HG03571 (cell line): Measurements from ENCODE around the gene USP24.
A peak's percentile ranks its signal among the peaks of the same experiment; 100 is the strongest.

ENCODE experiments used
- ATAC-seq: cut with Tn5 transposase; IDR thresholded peaks from one replicate; pipeline ENCODE4 v1.9.1; 2021; ENCODE audit not compliant: unreplicated experiment

Gene USP24, protein sequence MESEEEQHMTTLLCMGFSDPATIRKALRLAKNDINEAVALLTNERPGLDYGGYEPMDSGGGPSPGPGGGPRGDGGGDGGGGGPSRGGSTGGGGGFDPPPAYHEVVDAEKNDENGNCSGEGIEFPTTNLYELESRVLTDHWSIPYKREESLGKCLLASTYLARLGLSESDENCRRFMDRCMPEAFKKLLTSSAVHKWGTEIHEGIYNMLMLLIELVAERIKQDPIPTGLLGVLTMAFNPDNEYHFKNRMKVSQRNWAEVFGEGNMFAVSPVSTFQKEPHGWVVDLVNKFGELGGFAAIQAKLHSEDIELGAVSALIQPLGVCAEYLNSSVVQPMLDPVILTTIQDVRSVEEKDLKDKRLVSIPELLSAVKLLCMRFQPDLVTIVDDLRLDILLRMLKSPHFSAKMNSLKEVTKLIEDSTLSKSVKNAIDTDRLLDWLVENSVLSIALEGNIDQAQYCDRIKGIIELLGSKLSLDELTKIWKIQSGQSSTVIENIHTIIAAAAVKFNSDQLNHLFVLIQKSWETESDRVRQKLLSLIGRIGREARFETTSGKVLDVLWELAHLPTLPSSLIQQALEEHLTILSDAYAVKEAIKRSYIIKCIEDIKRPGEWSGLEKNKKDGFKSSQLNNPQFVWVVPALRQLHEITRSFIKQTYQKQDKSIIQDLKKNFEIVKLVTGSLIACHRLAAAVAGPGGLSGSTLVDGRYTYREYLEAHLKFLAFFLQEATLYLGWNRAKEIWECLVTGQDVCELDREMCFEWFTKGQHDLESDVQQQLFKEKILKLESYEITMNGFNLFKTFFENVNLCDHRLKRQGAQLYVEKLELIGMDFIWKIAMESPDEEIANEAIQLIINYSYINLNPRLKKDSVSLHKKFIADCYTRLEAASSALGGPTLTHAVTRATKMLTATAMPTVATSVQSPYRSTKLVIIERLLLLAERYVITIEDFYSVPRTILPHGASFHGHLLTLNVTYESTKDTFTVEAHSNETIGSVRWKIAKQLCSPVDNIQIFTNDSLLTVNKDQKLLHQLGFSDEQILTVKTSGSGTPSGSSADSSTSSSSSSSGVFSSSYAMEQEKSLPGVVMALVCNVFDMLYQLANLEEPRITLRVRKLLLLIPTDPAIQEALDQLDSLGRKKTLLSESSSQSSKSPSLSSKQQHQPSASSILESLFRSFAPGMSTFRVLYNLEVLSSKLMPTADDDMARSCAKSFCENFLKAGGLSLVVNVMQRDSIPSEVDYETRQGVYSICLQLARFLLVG (N-terminal part only)

DNA sequence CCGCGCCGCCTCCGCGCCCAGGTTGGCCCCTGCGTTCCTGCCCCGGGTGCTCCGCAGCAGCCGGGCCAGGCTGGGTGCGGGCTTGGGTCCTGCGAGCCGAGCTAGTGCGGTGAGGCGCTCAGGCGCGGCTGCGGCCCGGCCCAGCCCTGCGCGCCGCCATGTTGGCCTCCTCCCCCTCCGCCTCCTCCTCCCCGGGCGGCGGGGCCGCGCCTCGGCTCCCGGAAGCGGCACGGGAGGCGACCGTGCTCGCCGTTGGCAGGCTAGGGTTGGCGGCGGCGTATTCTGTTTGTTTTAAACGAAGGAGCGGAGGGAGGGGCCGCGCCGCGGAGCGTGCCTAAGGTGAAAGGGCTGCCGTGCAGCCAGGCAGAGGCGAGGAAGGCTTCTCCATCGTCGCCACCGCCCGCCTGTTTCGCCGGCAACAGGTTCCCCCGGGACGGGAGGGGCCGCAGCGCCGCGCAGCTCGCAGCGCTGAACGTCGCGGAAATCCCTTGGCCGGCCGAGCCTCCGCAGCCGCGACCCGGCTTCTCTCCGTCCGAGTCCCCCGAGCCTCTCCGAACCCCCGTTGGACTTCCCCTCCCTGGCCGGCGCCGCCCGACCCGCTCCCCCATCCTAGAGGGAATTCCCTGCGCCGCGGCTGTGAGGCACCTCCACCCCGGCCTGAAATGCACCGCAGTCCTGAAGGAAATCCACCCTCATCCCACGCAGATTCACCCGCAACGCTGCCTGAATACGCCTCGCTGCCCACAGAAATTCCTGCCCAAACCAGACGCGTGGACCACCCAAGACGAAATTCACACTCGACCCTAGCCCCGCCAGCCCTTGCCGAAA, at the start of gene USP24:
Gene USP24 (minus strand): TSS at position 171 of the 828 bp plus-strand sequence. CDS start 251 bp downstream, outside the sequence.
- peak; percentile 68 for ATAC-seq

DNA sequence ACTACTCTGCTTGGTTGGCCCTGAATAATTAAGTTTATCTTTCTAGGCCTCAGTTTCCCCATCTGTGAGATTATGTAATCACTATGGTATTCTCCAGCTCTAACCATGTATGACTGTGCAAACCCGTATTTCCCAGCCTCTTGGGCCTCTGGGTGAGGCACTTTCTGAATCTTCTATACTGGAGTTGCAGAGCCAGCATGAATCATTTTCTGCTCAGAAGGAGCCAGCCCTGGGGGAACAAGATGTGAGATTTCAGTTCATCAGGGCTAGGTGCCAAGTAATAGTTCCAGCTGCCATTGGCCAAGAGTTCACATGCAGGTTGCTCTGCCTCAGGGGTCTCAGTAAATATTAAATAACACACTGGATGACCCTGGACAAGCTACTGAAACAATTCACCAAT, 47.7 kb upstream of the USP24 start:
- no peak for ATAC-seq

DNA sequence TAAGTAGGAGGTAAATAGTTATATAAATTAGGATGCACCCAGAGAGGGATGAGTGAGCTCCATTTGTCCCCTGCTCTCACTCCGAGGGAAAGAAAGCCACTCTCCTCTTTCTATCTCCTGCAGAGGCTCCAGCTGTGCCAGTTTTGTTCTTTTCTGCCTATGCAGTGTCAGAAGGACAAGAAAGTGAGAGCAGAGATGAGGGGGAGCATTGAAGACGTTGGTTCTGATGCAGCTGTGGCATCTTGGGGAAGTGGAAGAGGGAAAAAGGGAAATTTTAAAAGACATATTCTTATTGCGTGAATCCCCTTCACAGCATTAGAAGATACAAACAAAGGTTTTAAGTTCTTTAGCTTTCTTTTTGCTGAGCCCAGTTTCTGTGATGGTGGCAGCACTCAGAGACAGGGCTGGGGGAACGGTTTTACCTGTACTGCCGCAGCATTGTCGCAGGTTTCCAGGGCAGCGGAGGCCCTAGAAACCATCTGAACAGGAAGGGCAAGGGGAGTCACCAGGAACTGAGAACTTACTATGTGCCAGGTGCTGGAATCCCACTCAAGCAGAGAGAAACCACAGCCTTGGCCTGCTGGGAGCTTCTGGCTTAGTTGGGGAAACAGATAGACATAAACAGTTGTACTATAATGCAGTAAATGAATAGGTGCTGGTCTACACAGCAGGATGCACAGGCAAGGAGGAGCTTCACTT, 44.9 kb upstream of the USP24 start:
- ATAC-seq, result peak; percentile 55

DNA sequence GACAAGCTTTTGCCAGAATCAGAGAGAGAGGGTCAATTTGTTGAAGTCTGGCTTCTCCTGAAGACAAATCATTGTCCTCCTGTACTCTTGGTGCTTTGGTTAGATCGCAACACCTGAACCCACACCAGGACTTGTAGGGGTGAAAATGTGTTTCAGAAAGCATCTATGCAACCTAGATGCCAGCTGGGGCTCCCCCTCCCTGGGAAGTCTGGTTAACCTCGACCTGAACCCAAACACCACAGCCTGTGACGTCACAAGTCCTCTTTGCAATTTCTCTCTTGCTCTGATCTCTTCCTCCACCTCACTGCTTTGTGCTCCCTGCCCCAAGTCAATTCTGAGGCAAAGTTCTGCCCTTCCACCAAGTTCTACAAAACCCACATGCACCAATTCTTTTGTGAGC, 42.8 kb upstream of the USP24 start:
- peak; percentile 42 for ATAC-seq

DNA sequence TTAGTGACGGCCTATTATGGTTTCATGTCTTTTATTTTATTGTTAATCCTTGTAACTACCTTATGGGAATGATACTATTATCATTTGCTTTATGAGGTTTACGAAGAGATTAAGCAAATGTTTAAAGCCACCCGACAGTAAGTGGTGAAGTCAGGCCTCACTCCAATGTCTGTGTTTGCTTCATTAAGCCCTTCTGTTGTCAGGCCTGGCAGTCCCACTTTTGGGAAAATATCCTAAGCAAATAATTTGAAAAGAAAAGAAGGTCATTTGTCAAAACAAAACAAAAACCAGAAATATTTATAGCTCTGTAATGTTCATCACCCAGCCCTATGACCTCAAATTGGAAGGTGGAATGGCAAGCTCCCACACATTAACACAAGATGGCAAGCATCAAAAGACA, 40.7 kb upstream of the USP24 start:
- ATAC-seq, result no peak

DNA sequence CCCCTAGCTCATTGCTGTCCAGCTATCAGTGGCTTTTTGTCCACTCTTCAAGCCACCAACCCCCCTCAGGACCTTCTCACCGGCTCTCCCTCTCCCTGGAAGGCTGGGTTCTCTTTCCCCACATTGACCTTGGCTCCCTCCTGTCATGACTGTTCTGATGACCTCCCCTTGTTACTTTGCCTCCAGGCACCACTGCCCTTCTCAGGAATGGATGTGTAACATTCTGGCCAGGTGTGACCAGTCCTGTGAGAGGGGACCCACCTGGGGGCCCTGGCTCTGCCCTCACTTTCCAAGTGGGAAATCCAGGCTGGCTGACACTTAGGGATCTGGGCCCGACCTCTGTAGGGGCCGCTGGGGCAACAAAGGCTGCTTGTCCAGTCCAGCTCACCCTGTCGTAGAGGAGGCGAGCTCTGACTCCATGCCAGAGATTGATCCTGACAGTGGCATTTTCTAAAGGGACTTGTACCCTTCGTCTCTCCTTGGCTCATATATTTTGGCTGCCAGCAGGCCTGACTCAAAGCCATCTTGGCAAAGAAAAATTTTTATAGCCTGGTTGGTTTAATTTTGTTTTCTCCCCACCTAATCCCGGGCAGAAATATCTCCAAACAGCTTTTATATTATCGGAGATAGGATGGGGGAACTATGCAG, 37.9 kb upstream of the USP24 start:
- no peak for ATAC-seq

DNA sequence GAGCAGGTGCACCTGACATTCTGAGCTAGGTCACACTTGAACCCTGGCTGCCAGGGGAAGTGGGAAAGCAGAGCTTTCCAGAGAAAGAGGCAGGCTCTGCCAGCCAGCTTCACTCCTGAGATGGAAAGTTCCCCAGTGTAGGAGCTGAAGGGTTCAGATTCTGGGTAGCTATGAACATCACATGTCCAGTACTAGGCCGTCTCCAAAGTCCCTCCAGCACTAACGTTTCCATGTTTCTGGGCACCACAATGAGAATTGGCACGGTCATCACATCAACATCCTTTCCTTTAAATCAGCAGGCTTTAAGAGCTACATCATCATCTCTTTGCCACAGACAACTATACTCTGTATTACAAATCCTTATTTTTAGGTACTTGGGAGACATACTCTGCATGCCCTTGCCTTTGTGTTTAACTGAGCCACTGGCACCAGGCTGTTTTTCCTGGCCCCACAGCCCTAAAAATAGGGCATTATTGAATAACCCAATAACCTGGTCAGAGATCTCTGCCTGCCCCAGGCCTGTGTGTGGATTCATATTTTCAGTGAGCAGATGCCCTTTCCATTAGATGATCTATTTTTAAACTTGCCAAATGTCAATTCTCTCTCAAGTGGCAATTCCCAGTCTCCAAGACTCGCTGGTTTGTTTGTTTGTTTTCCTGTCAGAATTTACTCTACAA, 35.4 kb upstream of the USP24 start:
- ATAC-seq, result no peak

DNA sequence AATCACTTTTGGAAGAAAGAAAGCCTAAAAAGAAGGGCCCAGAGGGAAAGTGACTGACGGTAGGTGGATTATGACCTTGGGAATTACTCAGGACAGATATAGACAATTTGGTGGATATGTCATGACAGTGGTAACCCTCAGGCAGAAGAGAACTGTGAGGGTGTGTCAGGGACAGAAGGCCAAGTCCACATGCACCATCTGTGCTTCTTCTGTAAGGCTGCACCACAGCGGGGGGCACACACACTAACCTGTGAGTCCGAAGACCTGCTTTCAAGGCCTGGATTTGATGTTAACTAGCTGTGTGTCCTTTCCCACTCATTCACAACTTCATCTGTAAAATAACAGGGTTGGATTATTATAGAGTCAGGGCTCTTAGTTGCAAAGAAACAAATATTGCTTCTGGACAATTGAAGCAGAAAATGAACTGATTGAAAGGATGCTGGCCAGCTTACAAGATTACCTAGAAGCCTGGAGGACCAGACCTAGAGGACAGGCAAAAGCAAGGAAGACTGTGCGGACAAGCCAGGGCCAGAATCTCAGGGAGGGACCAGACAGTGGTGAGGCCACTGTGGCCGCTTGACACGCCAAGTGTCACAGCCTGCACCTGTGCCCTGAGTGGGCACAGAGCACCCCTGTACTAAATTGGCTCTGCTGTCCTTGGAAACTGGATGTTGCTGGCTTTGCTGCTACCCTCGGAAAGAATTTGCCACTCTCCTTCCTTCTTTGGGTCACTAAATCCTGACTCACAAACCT, 34.7 kb upstream of the USP24 start:
- no peak for ATAC-seq

DNA sequence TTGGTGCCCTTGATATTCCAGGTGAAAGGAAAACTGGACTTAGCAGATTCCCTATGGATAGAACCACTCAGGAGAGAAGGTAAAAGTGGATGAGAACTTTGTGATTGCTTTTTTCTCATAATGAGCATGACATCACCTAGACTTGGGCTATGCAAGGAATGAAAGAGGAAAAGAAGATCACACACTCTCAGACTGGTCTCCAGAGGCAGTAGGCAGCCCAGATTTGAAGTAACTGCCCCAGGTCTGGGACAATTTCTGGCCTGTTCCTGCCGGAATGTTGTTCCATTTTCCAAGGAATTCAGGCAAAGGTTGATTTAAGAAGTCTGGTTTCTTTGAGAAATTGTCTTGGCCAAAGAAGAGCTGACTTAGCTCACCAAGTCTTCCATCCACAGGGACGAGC, 31.7 kb upstream of the USP24 start:
- ATAC-seq, result no peak

DNA sequence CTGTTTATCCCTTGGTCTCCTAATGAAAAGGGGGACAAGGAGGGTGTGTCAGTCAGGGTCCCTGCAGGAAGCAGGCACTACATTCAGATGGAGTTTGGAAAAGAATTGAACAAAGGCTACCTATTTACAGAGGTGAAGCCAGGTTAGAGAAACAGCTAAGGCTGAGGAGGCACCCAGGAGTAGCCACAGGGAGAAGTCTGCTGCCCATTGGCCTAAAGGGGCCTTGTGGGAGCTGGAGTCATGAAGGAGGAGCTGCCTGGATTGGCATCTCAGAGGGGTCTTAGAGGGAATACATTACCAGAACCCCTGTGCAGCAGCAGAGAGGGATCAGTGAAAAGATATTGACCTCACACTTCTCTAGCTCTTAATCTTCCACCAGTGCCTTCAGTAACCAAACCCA, 31.2 kb upstream of the USP24 start:
- no peak for ATAC-seq

DNA sequence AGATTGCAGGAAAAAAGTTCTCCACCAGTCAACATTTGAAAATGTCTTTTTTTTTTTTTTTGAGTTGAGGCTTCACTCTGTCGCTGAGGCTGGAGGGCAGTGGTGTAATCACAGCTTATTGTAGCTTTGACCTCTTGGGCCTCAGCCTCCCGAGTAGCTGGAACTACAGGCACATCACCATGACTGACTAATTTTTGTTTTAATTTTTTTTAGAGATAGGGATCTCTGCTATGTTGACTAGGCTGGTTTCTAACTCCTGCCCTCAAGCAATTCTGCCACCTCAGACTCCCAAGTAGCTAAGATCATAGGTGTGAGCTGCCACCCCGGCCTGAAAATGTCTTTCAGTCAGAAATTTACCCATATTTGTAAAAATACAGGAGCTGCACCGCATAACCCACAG, 30.6 kb upstream of the USP24 start:
- no peak for ATAC-seq

DNA sequence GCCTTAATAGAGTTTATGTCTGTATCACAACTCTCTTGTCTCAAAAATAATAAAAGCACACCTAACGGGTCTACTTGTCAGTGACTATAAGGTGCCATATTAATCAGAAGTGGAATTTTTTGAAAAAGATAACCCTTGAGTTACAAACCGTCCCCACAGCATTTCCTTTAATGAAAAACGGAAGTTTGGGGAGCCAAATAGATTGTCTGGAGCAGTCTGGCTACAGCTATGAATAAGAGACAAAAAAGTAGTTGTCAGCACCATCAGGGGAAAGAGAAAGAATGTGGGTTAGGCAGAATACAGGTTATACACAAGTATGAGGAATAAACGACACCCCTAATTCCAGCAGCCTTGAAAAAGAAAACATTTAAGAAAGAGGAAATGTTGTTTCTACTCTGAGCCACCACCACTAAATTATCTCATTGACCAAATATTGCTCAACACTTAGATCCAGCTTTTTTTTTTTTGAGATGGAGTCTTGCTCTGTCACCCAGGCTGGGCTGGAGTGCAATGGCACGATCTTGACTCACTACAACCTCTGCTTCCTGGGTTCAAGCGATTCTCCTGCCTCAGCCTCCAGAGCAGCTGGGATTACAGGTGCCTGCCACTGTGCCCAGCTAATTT, 29.4 kb upstream of the USP24 start:
- no peak for ATAC-seq

DNA sequence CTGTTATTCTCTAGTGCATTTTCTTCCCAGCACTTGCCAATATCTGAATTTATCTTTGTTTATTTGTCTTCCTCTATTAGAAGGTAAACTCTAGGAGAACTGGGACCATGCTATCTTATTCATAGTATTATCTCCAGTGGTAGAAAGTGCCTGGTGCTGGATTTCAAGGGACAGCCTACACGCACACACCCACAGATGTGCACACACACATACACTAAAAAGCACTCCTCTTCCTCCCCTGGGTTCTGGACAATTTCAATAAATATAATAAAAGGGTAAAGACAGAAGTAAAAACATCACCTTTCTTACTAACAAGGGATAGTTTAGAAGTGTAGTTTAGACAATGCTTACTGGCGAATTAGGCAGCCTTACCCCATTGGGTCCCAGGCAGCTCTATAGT, 28.5 kb upstream of the USP24 start:
- no peak for ATAC-seq

DNA sequence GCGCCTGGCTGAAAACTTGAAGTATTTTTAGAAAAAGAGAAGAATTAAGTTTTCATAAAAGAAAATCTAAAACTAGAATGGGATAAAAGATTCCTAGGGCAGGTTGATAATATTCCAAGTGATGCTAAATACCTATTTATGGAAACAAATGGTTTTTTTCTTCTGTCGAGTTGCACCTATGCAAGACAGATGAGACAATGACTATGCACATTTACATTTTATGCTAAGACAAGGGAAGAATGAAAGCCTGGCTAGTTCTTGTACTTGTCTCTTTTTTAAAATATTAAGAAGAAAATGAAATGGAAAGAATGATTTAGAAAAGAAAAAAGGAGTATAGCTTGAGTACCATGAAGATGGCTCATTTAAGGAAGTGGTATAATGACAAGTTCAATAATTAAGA, 24.4 kb upstream of the USP24 start:
- no peak for ATAC-seq

DNA sequence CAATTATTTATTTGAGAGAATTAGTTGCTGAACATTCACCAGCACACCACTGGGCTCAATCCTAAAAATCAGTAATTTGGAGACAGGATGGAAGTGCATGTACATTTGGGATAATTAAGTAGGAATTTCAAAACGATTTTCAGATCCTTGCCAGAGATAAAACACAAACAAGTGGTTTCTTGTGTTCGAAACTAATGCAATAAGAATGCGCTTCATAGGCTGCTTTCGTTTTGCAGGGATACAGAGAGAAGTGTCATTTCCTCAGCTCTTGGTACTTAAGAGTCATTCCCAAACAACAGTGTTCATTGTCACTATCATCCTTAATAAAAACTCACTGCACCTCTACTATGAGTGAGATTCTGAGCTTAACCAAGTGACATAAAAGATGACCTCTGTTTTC, 20.6 kb upstream of the USP24 start:
- no peak for ATAC-seq

DNA sequence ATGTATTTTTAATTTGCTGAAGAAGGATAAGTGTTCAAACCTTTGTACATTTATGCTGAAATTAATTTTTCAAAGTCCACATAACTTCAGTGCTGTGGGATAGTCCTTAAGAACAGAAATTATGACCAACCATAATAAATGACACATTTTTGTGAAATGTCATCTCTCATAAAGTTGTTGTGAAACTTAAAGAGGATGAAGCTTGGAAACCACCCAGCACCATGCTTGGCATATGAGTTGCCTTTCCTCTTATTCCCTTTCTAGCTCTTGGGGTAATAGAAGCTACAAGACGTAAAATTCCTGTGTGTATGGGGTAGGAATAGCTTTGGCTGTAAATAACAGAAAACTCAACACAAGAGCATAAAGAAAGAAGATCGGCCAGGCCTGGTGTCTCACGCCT, 18.9 kb upstream of the USP24 start:
- ATAC-seq, result no peak

DNA sequence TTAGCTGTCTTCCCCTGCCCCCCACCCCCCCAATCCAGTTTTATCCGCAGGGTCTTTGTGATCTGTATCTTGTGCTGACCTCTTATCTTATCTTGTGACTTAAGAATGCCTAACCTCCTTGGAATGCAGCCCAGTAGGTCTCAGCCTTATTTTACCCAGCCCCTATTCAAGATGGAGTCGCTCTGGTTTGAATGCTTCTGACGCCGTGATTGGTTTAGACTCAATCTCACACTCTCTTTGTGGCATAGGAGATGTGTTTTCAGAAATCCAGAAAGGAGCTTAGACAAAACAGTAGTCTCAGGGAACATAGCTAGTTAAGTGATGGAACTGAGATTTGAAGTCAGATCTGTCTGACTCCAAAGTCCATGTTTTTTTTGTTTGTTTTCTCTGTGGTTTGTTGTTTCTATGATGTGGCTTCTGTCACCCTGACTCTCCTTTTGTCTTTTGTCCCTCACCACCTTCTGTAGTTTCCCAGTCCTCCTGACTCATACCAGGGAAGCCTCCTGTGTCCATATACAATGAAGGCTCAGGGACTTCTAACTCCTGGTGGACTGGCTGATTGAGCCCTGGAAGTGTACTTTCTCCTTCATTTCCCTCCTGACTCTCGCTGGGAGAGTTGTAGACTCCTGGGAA, 18.1 kb upstream of the USP24 start:
- no peak for ATAC-seq
